Upper lobe of left lung (tissue), 4 donors: ENCODE results near the gene CDK5R1.

ENCODE experiments used
- EP300 ChIP-seq, 4 donors: sonication (generic); formaldehyde crosslinking; IDR thresholded peaks; one replicate each; pipeline ENCODE4 v1.5.1; 2017; ENCODE audit warnings: antibody characterized with exemption in 4 of 4, control low read depth in 2 of 4
- POLR2AphosphoS5 ChIP-seq, 2 donors: sonication (generic); formaldehyde crosslinking; IDR thresholded peaks; one replicate each; pipeline ENCODE4 v1.5.1; 2017; ENCODE audit warnings: antibody characterized with exemption in 2 of 2
- TF ChIP-seq, protein P1 (sequence below), 6 experiments: fragments of 450-650 bp in 4 of 6; fragments of 200-600 bp in 2 of 6; sonication (generic) in 2 of 6; IDR thresholded peaks; one replicate each; pipeline ENCODE4 v1.5.1; 2016 to 2019; ENCODE audit warnings: antibody characterized with exemption in 6 of 6

- TF ChIP-seq, protein P1, sequence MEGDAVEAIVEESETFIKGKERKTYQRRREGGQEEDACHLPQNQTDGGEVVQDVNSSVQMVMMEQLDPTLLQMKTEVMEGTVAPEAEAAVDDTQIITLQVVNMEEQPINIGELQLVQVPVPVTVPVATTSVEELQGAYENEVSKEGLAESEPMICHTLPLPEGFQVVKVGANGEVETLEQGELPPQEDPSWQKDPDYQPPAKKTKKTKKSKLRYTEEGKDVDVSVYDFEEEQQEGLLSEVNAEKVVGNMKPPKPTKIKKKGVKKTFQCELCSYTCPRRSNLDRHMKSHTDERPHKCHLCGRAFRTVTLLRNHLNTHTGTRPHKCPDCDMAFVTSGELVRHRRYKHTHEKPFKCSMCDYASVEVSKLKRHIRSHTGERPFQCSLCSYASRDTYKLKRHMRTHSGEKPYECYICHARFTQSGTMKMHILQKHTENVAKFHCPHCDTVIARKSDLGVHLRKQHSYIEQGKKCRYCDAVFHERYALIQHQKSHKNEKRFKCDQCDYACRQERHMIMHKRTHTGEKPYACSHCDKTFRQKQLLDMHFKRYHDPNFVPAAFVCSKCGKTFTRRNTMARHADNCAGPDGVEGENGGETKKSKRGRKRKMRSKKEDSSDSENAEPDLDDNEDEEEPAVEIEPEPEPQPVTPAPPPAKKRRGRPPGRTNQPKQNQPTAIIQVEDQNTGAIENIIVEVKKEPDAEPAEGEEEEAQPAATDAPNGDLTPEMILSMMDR (IDR thresholded peaks at IDR 0.05): no peak
- TF ChIP-seq EP300 (IDR thresholded peaks at IDR 0.05) (no peak), POLR2AphosphoS5 (IDR thresholded peaks at IDR 0.05) (no peak)
Measured at GRCh38 chr17:32494621-32495358, 8.0 kb downstream of the CDK5R1 start.
